ENCODE data around the gene ZNF155. TPM values are rescaled to one million over a fixed set of nuclear protein-coding genes. Genes with fewer than 3 reads are reported as not detected.

The ZNF155 gene
- total RNA-seq, 3 donors from 2014 or later (not counting 1 experiment from before 2014, with no cell fraction given) = 5.1 to 8.5 (median 6.5) TPM

DNA sequence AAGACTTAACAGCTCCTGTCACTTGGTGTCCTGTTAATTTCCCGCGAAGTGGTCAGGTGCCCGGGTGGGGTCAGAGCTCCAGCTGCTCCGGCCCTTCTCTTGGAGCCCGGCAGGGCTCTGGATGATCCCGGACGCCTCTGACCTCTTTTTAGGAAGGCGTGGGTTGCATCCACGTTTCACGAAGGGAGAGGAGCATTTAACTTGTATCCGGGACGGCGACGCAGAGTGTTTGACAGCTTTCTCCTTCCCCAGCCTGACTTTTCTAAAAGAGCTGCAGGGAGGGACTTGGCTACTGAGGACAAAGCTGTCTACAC is 656 bp downstream of the ZNF155 start:
- DNase-seq (peak in 1 of 2 donors; percentile 24), ATAC-seq (peak in 2 of 3 donors; percentile 7 to 9)
- Histone ChIP-seq H3K36me3 (ENCODE audit: control insufficient read depth, insufficient read depth, low read length) (peaks cover 12% of the 10 kb centered on the region), H3K27ac (ENCODE audit: low read length) (peak overlapping the region; percentile 49), H3K4me3 (ENCODE audit: low read length) (peak overlapping the region; percentile 75), H3K4me1 (ENCODE audit: control insufficient read depth, insufficient read depth, low read length) (peaks cover 9% of the 10 kb centered on the region), H3K9me3 (ENCODE audit: control insufficient read depth, insufficient read depth, low read length) (no peaks in the 10 kb centered on the region), H3K27me3 (ENCODE audit: control insufficient read depth, insufficient read depth, low read length) (no peaks in the 10 kb centered on the region)
- TF ChIP-seq, protein P1, sequence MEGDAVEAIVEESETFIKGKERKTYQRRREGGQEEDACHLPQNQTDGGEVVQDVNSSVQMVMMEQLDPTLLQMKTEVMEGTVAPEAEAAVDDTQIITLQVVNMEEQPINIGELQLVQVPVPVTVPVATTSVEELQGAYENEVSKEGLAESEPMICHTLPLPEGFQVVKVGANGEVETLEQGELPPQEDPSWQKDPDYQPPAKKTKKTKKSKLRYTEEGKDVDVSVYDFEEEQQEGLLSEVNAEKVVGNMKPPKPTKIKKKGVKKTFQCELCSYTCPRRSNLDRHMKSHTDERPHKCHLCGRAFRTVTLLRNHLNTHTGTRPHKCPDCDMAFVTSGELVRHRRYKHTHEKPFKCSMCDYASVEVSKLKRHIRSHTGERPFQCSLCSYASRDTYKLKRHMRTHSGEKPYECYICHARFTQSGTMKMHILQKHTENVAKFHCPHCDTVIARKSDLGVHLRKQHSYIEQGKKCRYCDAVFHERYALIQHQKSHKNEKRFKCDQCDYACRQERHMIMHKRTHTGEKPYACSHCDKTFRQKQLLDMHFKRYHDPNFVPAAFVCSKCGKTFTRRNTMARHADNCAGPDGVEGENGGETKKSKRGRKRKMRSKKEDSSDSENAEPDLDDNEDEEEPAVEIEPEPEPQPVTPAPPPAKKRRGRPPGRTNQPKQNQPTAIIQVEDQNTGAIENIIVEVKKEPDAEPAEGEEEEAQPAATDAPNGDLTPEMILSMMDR (IDR thresholded peaks at IDR 0.05) = no peak
- no peaks in the 10 kb centered on the region for H3K9me3 Mint-ChIP-seq
- H3K27me3 Mint-ChIP-seq (ENCODE audit: low read depth in 2 of 2) = no peaks in the 10 kb centered on the region
- peaks cover 0 to 5% of the 10 kb centered on the region in 2 donors for H3K4me1 Mint-ChIP-seq
- WGBS (ENCODE audit: insufficient coverage) = 6% methylated on average over 14 of the region's 14 CpGs
- H3K36me3 Mint-ChIP-seq = peaks cover 14% of the 10 kb centered on the region
- H3K27ac Mint-ChIP-seq = peak overlapping the region; percentile 63 to 90
- intact Hi-C loops (cut with micrococcal nuclease) = loop anchor here (1.0 kb wide), 1 partner anchor 18 kb away; the partner anchor contains the start of gene ZNF230
- H3K4me3 Mint-ChIP-seq = peak overlapping the region; percentile 91

DNA sequence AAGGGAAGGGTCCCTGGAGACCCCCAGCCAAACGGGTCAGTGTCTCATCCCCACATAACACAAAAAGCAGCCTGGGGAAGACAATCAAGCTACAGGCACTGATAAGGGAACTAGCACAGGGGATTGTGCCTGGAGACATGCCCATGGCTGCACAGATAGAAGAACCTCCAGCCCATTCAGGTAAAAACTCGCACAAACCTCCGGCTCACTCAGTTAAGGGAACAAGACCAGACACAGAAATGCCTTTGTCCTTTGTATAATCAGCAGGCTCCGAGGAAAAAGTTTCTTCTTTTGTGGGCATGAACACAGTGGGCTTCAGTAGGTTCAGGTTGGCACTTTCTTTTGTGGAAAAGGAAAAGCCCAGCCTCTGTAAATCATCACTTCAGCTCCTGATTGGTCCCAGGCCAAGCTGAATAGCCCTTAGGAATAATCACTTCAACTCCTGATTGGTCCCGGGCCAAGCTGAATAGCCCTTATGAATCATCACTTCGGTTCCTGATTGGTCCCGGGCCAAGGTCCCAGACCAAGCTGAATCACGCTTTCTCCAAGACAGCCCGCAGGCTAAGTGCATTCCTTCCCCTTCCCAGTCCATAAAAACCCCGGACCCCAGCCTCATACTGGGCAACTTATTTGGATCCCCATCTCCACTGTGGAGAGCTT is 13.8 kb downstream of the ZNF155 start:
- TF ChIP-seq, protein P1 (IDR thresholded peaks at IDR 0.05) = no peak
- Mint-ChIP-seq H3K36me3 (peaks cover 17% of the 10 kb centered on the region), H3K27me3 (ENCODE audit: low read depth in 2 of 2) (peaks cover 0 to 3% of the 10 kb centered on the region in 2 donors), H3K4me1 (peaks cover 9 to 10% of the 10 kb centered on the region in 2 donors), H3K4me3 (no peak overlapping the region), H3K27ac (no peak overlapping the region), H3K9me3 (peaks cover 9 to 13% of the 10 kb centered on the region in 2 donors)
- Histone ChIP-seq H3K9me3 (ENCODE audit: control insufficient read depth, insufficient read depth, low read length) (peaks cover 12% of the 10 kb centered on the region), H3K4me3 (ENCODE audit: low read length) (no peak overlapping the region), H3K27ac (ENCODE audit: low read length) (no peak overlapping the region), H3K27me3 (ENCODE audit: control insufficient read depth, insufficient read depth, low read length) (no peaks in the 10 kb centered on the region), H3K4me1 (ENCODE audit: control insufficient read depth, insufficient read depth, low read length) (peaks cover 7% of the 10 kb centered on the region), H3K36me3 (ENCODE audit: control insufficient read depth, insufficient read depth, low read length) (peaks cover 34% of the 10 kb centered on the region)
- DNase-seq (no peak), ATAC-seq (no peak)
- 88% methylated on average over 10 of the region's 10 CpGs for WGBS (ENCODE audit: insufficient coverage)
- intact Hi-C loops (cut with micrococcal nuclease) = no loop called here

DNA sequence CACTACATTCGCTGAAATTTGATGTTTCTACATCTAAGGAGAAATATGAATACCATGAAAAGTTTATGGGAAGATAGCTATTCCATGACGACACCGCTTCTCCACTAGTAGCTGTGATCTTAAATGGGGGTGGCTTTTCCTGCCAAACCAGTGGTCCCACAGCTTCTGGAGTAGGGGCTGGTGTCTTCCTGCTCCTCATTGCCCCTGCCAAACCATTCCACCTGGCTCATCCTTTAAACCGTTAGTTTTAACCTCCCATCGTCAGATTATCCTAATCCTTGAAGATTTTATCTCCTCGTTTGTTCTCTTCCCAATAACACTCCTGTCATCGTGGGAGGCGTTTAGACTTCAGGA is 18.2 kb downstream of the ZNF155 start:
- Mint-ChIP-seq H3K4me3 (peak overlapping the region; percentile 97), H3K36me3 (peaks cover 13% of the 10 kb centered on the region), H3K27me3 (ENCODE audit: low read depth in 2 of 2) (peaks cover 0 to 3% of the 10 kb centered on the region in 2 donors), H3K9me3 (peaks cover 9 to 10% of the 10 kb centered on the region in 2 donors), H3K27ac (peak overlapping the region; percentile 87 to 93), H3K4me1 (peaks cover 32 to 33% of the 10 kb centered on the region in 2 donors)
- 23% methylated on average over 8 of the region's 8 CpGs for WGBS (ENCODE audit: insufficient coverage)
- no peaks in the 10 kb centered on the region for H3K27me3 ChIP-seq (ENCODE audit: control insufficient read depth, insufficient read depth, low read length)
- peaks cover 16% of the 10 kb centered on the region for H3K4me1 ChIP-seq (ENCODE audit: control insufficient read depth, insufficient read depth, low read length)
- no peak for ATAC-seq
- H3K9me3 ChIP-seq (ENCODE audit: control insufficient read depth, insufficient read depth, low read length) = peaks cover 7% of the 10 kb centered on the region
- peak overlapping the region; percentile 70 for H3K4me3 ChIP-seq (ENCODE audit: low read length)
- intact Hi-C loops (cut with micrococcal nuclease) = loop anchor here (1.0 to 2.0 kb wide), 3 partner anchors 18 to 93 kb away; partner anchors contain the start of genes ZNF155, ZNF222 and ZNF224
- peaks cover 5% of the 10 kb centered on the region for H3K36me3 ChIP-seq (ENCODE audit: control insufficient read depth, insufficient read depth, low read length)
- no peak for DNase-seq
- TF ChIP-seq, protein P1 (IDR thresholded peaks at IDR 0.05) = no peak
- H3K27ac ChIP-seq (ENCODE audit: low read length) = peak overlapping the region; percentile 73
